B cell (primary cell): ENCODE data around the gene RNF224. TPM values are rescaled to one million over a fixed set of nuclear protein-coding genes. Genes with fewer than 3 reads are reported as not detected.

ENCODE experiments used
- ATAC-seq: fragments of 200-7000 bp; cut with Tn5 transposase; one replicate; pipeline ENCODE4 v1.10.0; 2021; ENCODE audit warnings: low read depth, mild to moderate bottlenecking, moderate number of reproducible peaks, moderate library complexity
- CTCF ChIA-PET: fragments of 350-600 bp; sonication (Branson Sonifier 250); formaldehyde crosslinking; loops from one replicate; lab custom pipeline; 2021; ENCODE audit warnings: antibody characterized with exemption, inconsistent platforms; lab: Charles Lee
- POLR2A ChIA-PET: fragments of 350-600 bp; sonication (Branson Sonifier 250); formaldehyde crosslinking; loops from one replicate; lab custom pipeline; 2021; ENCODE audit warnings: antibody characterized with exemption; lab: Charles Lee
- DNase-seq: peaks from one replicate; pipeline ENCODE4 v3.0.0; 2013
- H2AFZ ChIP-seq: 2 replicates; pipeline ENCODE4 v1.6.1; 2012; ENCODE audit warnings: mild to moderate bottlenecking, low read depth, low read length; ENCODE audit not compliant: insufficient read depth, poor library complexity, severe bottlenecking
- H3K27ac ChIP-seq, 2 donors: 1 replicate in 1 of 2; 2 replicates in 1 of 2; pipeline ENCODE4 v1.5.1; 2012 to 2013; ENCODE audit warnings: low read length in 2 of 2, mild to moderate bottlenecking in 2 of 2, moderate library complexity in 1 of 2
- H3K27me3 ChIP-seq, 4 experiments: fragments of 200-600 bp in 1 of 4; sonication (generic) in 1 of 4; replicated peaks in 1 of 4; 1 replicate in 2 of 4; 2 replicates in 2 of 4; pipeline versions ENCODE4 v1.6.1 to v1.7.0; 2013 to 2016; ENCODE audit warnings: low read length in 3 of 4, mild to moderate bottlenecking in 2 of 4, mixed read lengths in 1 of 4, moderate library complexity in 1 of 4; ENCODE audit not compliant: insufficient read depth in 4 of 4, control insufficient read depth in 3 of 4; ENCODE audit errors: control extremely low read depth in 1 of 4
- H3K36me3 ChIP-seq, 2 experiments: replicated peaks in 1 of 2; 1 replicate in 1 of 2; 2 replicates in 1 of 2; pipeline versions ENCODE4 v1.6.1 to v1.7.1; 2013; ENCODE audit warnings: low read length in 1 of 2; ENCODE audit not compliant: insufficient read depth in 2 of 2, control insufficient read depth in 1 of 2; ENCODE audit errors: control extremely low read depth in 1 of 2, extremely low read depth in 1 of 2
- H3K4me1 ChIP-seq, 2 donors: fragments of 200-600 bp in 1 of 2; sonication (generic) in 1 of 2; 1 replicate in 1 of 2; 2 replicates in 1 of 2; pipeline versions ENCODE4 v1.5.1 to v1.6.1; 2013 to 2017; ENCODE audit warnings: low read length in 2 of 2; ENCODE audit not compliant: control insufficient read depth in 2 of 2, insufficient read depth in 2 of 2
- H3K4me2 ChIP-seq: replicated peaks from 2 replicates; pipeline ENCODE3; 2012; ENCODE audit warnings: mild to moderate bottlenecking, low read depth, low read length; ENCODE audit not compliant: poor library complexity, severe bottlenecking
- H3K4me3 ChIP-seq, 5 experiments: fragments of 200-600 bp in 1 of 5; sonication (generic) in 1 of 5; 1 replicate in 3 of 5; 2 replicates in 2 of 5; pipeline versions ENCODE4 v1.5.1 to v1.7.0; 2011 to 2016; ENCODE audit warnings: low read length in 4 of 5, mild to moderate bottlenecking in 4 of 5, low read depth in 2 of 5, control low read depth in 1 of 5, moderate library complexity in 1 of 5; ENCODE audit not compliant: insufficient read depth in 1 of 5; ENCODE audit errors: control extremely low read depth in 1 of 5, extremely low read depth in 1 of 5
- H3K79me2 ChIP-seq: fragments of 200-600 bp; sonication (generic); one replicate; pipeline ENCODE4 v1.6.0; 2016; ENCODE audit warnings: low read length; ENCODE audit not compliant: control insufficient read depth, insufficient read depth
- H3K9ac ChIP-seq: fragments of 200-600 bp; sonication (generic); 2 replicates; pipeline ENCODE4 v1.6.1; 2017; ENCODE audit warnings: mild to moderate bottlenecking, low read length, moderate library complexity
- H3K9me3 ChIP-seq, 3 donors: one replicate each; pipeline versions ENCODE4 v1.6.1 to v1.7.1; 2013; ENCODE audit warnings: low read length in 2 of 3; ENCODE audit not compliant: control insufficient read depth in 2 of 3, insufficient read depth in 1 of 3; ENCODE audit errors: control extremely low read depth in 1 of 3
- H4K20me1 ChIP-seq: 2 replicates; pipeline ENCODE4 v1.6.0; 2012; ENCODE audit warnings: mild to moderate bottlenecking, low read length; ENCODE audit not compliant: insufficient read depth, control insufficient read depth, poor library complexity, severe bottlenecking
- H3K27ac Mint-ChIP-seq: one replicate; pipeline ENCODE4 v1.8.0; 2021; ENCODE audit warnings: mixed read lengths
- H3K27me3 Mint-ChIP-seq: one replicate; pipeline ENCODE4 v1.8.0; 2021; ENCODE audit warnings: mixed read lengths
- H3K4me1 Mint-ChIP-seq: one replicate; pipeline ENCODE4 v1.8.0; 2021; ENCODE audit warnings: mixed read lengths
- H3K4me3 Mint-ChIP-seq: one replicate; pipeline ENCODE4 v1.8.0; 2021; ENCODE audit warnings: mixed read lengths
- H3K9me3 Mint-ChIP-seq: one replicate; pipeline ENCODE4 v1.8.0; 2022; ENCODE audit warnings: mixed read lengths; ENCODE audit not compliant: insufficient read depth
- CTCF ChIP-seq: fragments of 200-600 bp; IDR thresholded peaks from one replicate; pipeline ENCODE4 v1.8.0; 2022; ENCODE audit warnings: antibody characterized with exemption, mild to moderate bottlenecking
- EZH2 ChIP-seq: IDR thresholded peaks from 2 replicates; pipeline ENCODE4 v1.6.1; 2012; ENCODE audit warnings: borderline replicate concordance, low read depth, mild to moderate bottlenecking, moderate library complexity, low read length; ENCODE audit not compliant: insufficient read depth, poor library complexity, severe bottlenecking
- WGBS: methylation state at CpG from one replicate; pipeline ENCODE4 v1.1.5; 2013; ENCODE audit warnings: missing lambda C conversion rate; ENCODE audit not compliant: insufficient coverage; 5-methylcytosine and 5-hydroxymethylcytosine counted together
- intact Hi-C: fragments of 100-400 bp; cut with micrococcal nuclease; formaldehyde crosslinking; loops from one replicate; pipeline ENCODE4 v1.10.0; 2022
- polyA plus RNA-seq: library from polyadenylated mRNA; depleted of rRNA; stranded (reverse); fragments of >200 nt; gene quantifications from 2 replicates; pipeline ENCODE4 v1.2.3, GENCODE V29; 2012
- total RNA-seq, 2 donors: library from RNA; stranded (reverse); fragments of 120-200 nt in 1 of 2; gene quantifications; 1 replicate in 1 of 2; 2 replicates in 1 of 2; pipeline versions ENCODE4 v1.2.3 to v1.2.4, GENCODE V29; 2013 to 2022

The RNF224 gene
- total and polyA plus RNA-seq, 2 donors (not counting 1 experiment from before 2014, with no cell fraction given) = not detected

GRCh38 chr9:137262909-137263285 is 35.6 kb downstream of the RNF224 start:
- H3K27ac Mint-ChIP-seq = no peak overlapping the region
- no peak overlapping the region for H3K27ac ChIP-seq
- H2AFZ ChIP-seq = no peak overlapping the region
- no peak overlapping the region for H3K9ac ChIP-seq
- peaks cover 3 to 14% of the 10 kb centered on the region in 2 donors for H3K4me1 ChIP-seq
- no peak for DNase-seq
- ChIA-PET CTCF (interaction anchor here (2.1 to 3.2 kb wide), 2 partner anchors 26 to 234 kb away, joined by 4 to 13 read pairs; no protein-coding TSS in a partner anchor), POLR2A (no interaction called here)
- ATAC-seq = no peak
- H3K36me3 ChIP-seq = peaks cover 0 to 30% of the 10 kb centered on the region in 2 experiments
- 90% methylated on average over 19 of the region's 24 CpGs for WGBS
- no peaks in the 10 kb centered on the region for H3K27me3 ChIP-seq
- TF ChIP-seq EZH2 (no peak), CTCF (no peak)
- no peaks in the 10 kb centered on the region for H3K27me3 Mint-ChIP-seq
- intact Hi-C loops = no loop called here
- peaks cover 24% of the 10 kb centered on the region for H4K20me1 ChIP-seq
- H3K9me3 Mint-ChIP-seq = no peaks in the 10 kb centered on the region
- H3K4me2 ChIP-seq = no peak overlapping the region
- no peaks in the 10 kb centered on the region for H3K9me3 ChIP-seq
- no peak overlapping the region for H3K4me3 Mint-ChIP-seq
- peaks cover 4% of the 10 kb centered on the region for H3K4me1 Mint-ChIP-seq
- H3K79me2 ChIP-seq = peaks cover 28% of the 10 kb centered on the region
- no peak overlapping the region for H3K4me3 ChIP-seq

- WGBS = 93% methylated on average over 8 of the region's 10 CpGs
- ChIA-PET CTCF (interaction anchor here (1.4 to 2.1 kb wide), 2 partner anchors 23 to 234 kb away, joined by 3 to 4 read pairs; partner anchors contain the start of gene TUBB4B), POLR2A (interaction anchor here (0.6 kb wide), 1 partner anchor 53 kb away, joined by 3 read pairs; no protein-coding TSS in a partner anchor)
- H3K27ac Mint-ChIP-seq = no peak overlapping the region
- no peak overlapping the region for H3K9ac ChIP-seq
- H3K27ac ChIP-seq = no peak overlapping the region
- H3K9me3 ChIP-seq = no peaks in the 10 kb centered on the region
- DNase-seq (no peak), ATAC-seq (no peak)
- peaks cover 22% of the 10 kb centered on the region for H3K79me2 ChIP-seq
- peaks cover 5 to 20% of the 10 kb centered on the region in 2 donors for H3K4me1 ChIP-seq
- no peak overlapping the region for H3K4me3 ChIP-seq
- intact Hi-C loops = no loop called here
- peaks cover 0 to 30% of the 10 kb centered on the region in 2 experiments for H3K36me3 ChIP-seq
- H3K9me3 Mint-ChIP-seq = no peaks in the 10 kb centered on the region
- H3K4me1 Mint-ChIP-seq = peaks cover 10% of the 10 kb centered on the region
- H3K27me3 ChIP-seq = no peaks in the 10 kb centered on the region
- no peaks in the 10 kb centered on the region for H3K27me3 Mint-ChIP-seq
- no peak overlapping the region for H2AFZ ChIP-seq
- H4K20me1 ChIP-seq = peaks cover 29% of the 10 kb centered on the region
- no peak for TF ChIP-seq CTCF
- TF ChIP-seq EZH2 = no peak
- H3K4me3 Mint-ChIP-seq = no peak overlapping the region
- no peak overlapping the region for H3K4me2 ChIP-seq
These were observed 36.2 kb downstream of the RNF224 start for GRCh38 chr9:137263506-137263905.
